Measurements from ENCODE around the gene MRGPRX4. TPM values are rescaled to one million over a fixed set of nuclear protein-coding genes. Genes with fewer than 3 reads are reported as not detected.

Gene MRGPRX4
- total and polyA plus RNA-seq, 2 of the 4 experiments (the other 2 are of a cell fraction), result 0.05 TPM; not detected in 1

DNA sequence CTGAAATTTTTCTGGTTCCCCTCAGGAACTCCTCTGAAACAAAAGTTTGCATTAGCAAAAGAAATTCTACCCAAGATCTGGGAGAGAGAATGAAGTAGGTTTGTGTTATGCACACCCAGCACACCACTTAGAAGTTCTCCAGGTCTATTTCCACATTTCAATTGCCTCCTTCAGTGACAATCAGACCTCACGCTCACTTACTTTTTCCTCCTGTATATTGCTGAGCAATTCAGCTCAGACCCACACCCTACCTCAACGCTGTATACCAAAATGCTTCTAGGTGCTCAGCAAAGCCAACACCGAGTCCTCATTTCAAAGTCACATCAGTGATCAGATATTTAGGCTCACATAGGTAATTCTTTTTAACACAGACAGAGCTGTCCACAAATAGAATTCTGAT lies 21.1 kb upstream of the MRGPRX4 start:
- no peak overlapping the region for H3K4ac ChIP-seq (ENCODE audit: low read depth, low read length)
- no peaks in the 10 kb centered on the region for H3K36me3 ChIP-seq (ENCODE audit: control insufficient read depth, insufficient read depth, low read length)
- no CpG with 5 or more reads among the region's 3 CpGs for WGBS, 2 experiments (ENCODE audit: extremely low coverage in 2 of 2, insufficient read length in 1 of 2)
- no peak overlapping the region for H2BK15ac ChIP-seq (ENCODE audit: low read depth, low read length)
- no peak overlapping the region for H3K9ac ChIP-seq (ENCODE audit: low read depth, low read length)
- no peak overlapping the region for H3K4me3 ChIP-seq (ENCODE audit: insufficient read depth, low read depth, low read length)
- no peak overlapping the region for H2BK5ac ChIP-seq (ENCODE audit: low read depth, low read length, poor library complexity, severe bottlenecking)
- H3K9me3 ChIP-seq (ENCODE audit: control insufficient read depth, insufficient read depth, low read length), result no peaks in the 10 kb centered on the region
- dilution Hi-C loops (cut with HindIII; ENCODE audit: low sequenced_read_pairs, unreplicated experiment), result no loop called here
- no peaks in the 10 kb centered on the region for H3K79me1 ChIP-seq (ENCODE audit: low read depth in 1 of 2, low read length in 2 of 2)
- in situ Hi-C loops (cut with MboI; ENCODE audit: low sequenced_read_pairs), result no loop called here
- no peaks in the 10 kb centered on the region for H3K4me1 ChIP-seq (ENCODE audit: control insufficient read depth, insufficient read depth, low read length)
- no peak overlapping the region for H2BK120ac ChIP-seq (ENCODE audit: low read depth, low read length)
- H4K8ac ChIP-seq (ENCODE audit: low read depth in 2 of 2, low read length in 2 of 2), result no peak overlapping the region
- ATAC-seq (ENCODE audit: low read depth), result no peak
- no peak overlapping the region for H4K91ac ChIP-seq (ENCODE audit: insufficient read depth, low read depth, low read length)
- H3K14ac ChIP-seq (replicated peaks; ENCODE audit: low read depth, low read length), result no peak overlapping the region
- no peak overlapping the region for H3K18ac ChIP-seq (ENCODE audit: low read depth, low read length)
- BruUV-seq (replicated peaks), result no TSS peak
- no peak overlapping the region for H3K23ac ChIP-seq (ENCODE audit: low read depth, low read length)
- DNase-seq, result no peak
- no peak overlapping the region for H3K56ac ChIP-seq (ENCODE audit: extremely low read depth, insufficient read depth, low read length)
- H2AFZ ChIP-seq (replicated peaks; ENCODE audit: low read length, poor library complexity), result no peak overlapping the region
- H2AK5ac ChIP-seq (ENCODE audit: low read depth, low read length), result no peak overlapping the region
- intact Hi-C loops (cut with micrococcal nuclease), result no loop called here
- no peak for TF ChIP-seq RCOR1 (IDR thresholded peaks at IDR 0.05; ENCODE audit: insufficient replicate concordance, low read length)
- TF ChIP-seq CHD1 (IDR thresholded peaks at IDR 0.05; ENCODE audit: low read depth, low read length), result no peak
- no peak for TF ChIP-seq NFE2L2 (IDR thresholded peaks at IDR 0.05; ENCODE audit: low read depth, low read length)
- TF ChIP-seq CEBPB (IDR thresholded peaks at IDR 0.05; ENCODE audit: low read depth, low read length), result no peak
- TF ChIP-seq SMC3 (IDR thresholded peaks at IDR 0.05; ENCODE audit: low read depth, low read length), result no peak
- TF ChIP-seq RFX5 (IDR thresholded peaks at IDR 0.05; ENCODE audit: low read depth, low read length), result no peak
- TF ChIP-seq RAD21 (IDR thresholded peaks at IDR 0.05; ENCODE audit: low read length), result no peak
- TF ChIP-seq MAZ (IDR thresholded peaks at IDR 0.05; ENCODE audit: borderline replicate concordance, low read depth, low read length), result no peak
- no peak for TF ChIP-seq MXI1 (IDR thresholded peaks at IDR 0.05; ENCODE audit: borderline replicate concordance, low read depth, low read length)
- TF ChIP-seq, protein P1, sequence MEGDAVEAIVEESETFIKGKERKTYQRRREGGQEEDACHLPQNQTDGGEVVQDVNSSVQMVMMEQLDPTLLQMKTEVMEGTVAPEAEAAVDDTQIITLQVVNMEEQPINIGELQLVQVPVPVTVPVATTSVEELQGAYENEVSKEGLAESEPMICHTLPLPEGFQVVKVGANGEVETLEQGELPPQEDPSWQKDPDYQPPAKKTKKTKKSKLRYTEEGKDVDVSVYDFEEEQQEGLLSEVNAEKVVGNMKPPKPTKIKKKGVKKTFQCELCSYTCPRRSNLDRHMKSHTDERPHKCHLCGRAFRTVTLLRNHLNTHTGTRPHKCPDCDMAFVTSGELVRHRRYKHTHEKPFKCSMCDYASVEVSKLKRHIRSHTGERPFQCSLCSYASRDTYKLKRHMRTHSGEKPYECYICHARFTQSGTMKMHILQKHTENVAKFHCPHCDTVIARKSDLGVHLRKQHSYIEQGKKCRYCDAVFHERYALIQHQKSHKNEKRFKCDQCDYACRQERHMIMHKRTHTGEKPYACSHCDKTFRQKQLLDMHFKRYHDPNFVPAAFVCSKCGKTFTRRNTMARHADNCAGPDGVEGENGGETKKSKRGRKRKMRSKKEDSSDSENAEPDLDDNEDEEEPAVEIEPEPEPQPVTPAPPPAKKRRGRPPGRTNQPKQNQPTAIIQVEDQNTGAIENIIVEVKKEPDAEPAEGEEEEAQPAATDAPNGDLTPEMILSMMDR (conservative IDR thresholded peaks at IDR 0.05; ENCODE audit: low read depth, low read length), result no peak
- TF ChIP-seq, protein P2, sequence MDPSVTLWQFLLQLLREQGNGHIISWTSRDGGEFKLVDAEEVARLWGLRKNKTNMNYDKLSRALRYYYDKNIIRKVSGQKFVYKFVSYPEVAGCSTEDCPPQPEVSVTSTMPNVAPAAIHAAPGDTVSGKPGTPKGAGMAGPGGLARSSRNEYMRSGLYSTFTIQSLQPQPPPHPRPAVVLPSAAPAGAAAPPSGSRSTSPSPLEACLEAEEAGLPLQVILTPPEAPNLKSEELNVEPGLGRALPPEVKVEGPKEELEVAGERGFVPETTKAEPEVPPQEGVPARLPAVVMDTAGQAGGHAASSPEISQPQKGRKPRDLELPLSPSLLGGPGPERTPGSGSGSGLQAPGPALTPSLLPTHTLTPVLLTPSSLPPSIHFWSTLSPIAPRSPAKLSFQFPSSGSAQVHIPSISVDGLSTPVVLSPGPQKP (IDR thresholded peaks at IDR 0.05; ENCODE audit: borderline replicate concordance, low read depth, low read length), result no peak
- no peak for TF ChIP-seq MAFK (IDR thresholded peaks at IDR 0.05; ENCODE audit: low read depth, low read length)
- TF ChIP-seq BHLHE40 (IDR thresholded peaks at IDR 0.05; ENCODE audit: low read depth, low read length), result no peak
- TF ChIP-seq FOS (IDR thresholded peaks at IDR 0.05; ENCODE audit: low read depth, low read length), result no peak
- TF ChIP-seq, protein P3, sequence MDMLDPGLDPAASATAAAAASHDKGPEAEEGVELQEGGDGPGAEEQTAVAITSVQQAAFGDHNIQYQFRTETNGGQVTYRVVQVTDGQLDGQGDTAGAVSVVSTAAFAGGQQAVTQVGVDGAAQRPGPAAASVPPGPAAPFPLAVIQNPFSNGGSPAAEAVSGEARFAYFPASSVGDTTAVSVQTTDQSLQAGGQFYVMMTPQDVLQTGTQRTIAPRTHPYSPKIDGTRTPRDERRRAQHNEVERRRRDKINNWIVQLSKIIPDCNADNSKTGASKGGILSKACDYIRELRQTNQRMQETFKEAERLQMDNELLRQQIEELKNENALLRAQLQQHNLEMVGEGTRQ (IDR thresholded peaks at IDR 0.05; ENCODE audit: low read depth, low read length), result no peak
- TF ChIP-seq POLR2A (IDR thresholded peaks at IDR 0.05; ENCODE audit: low read depth, low read length), result no peak
- CTCF ChIA-PET, result no interaction called here
- no peaks in the 10 kb centered on the region for H4K20me1 ChIP-seq (ENCODE audit: insufficient read depth, low read length)
- H3K27me3 ChIP-seq (ENCODE audit: control insufficient read depth, insufficient read depth, low read length), result no peaks in the 10 kb centered on the region
- no peak overlapping the region for H3K4me2 ChIP-seq (ENCODE audit: low read depth, low read length)
- no peak overlapping the region for H3K27ac ChIP-seq (ENCODE audit: insufficient read depth, low read length)
- no peak overlapping the region for H2BK20ac ChIP-seq (ENCODE audit: low read depth, low read length)
- H4K5ac ChIP-seq (ENCODE audit: low read depth, low read length), result no peak overlapping the region
- POLR2A ChIA-PET (ENCODE audit: unreplicated experiment), result no interaction called here
- no peaks in the 10 kb centered on the region for H3K9me1 ChIP-seq (ENCODE audit: insufficient read depth, low read length)
- H2AK9ac ChIP-seq (replicated peaks; ENCODE audit: low read depth, low read length, poor library complexity), result no peak overlapping the region
